Esophagus squamous epithelium (tissue), 4 donors: ENCODE results near the gene SLC38A6.

ENCODE experiments used
- POLR2A ChIP-seq, 4 donors: fragments of 450-650 bp; IDR thresholded peaks; one replicate each; pipeline ENCODE4 v1.6.1; 2017; ENCODE audit warnings: antibody characterized with exemption in 4 of 4, mild to moderate bottlenecking in 4 of 4, moderate library complexity in 3 of 4
- TF ChIP-seq, protein P1 (sequence below), 6 experiments: fragments of 450-650 bp in 4 of 6; fragments of 200-600 bp in 2 of 6; sonication (generic) in 2 of 6; IDR thresholded peaks; one replicate each; pipeline ENCODE4 v1.5.1; 2016 to 2019; ENCODE audit warnings: antibody characterized with exemption in 6 of 6, mild to moderate bottlenecking in 4 of 6, moderate library complexity in 4 of 6

DNA sequence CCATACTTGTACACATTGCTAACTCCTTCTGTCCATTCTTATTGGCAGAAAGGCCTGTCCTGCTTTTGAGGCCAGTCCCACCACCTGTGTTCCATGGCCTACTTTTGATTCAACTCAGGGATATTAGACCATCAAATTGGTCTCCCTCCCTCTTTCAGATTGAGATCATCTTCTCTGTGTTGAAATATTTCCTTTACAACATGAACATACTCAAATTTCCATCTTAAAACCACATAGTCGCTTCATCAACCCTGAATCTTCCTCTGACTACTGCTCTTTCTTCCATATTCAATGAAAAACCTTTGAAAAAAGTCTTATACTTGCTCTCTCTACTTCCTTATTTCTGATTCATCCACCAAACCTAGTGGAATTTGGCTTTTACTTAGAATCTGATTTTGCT lies 35.1 kb upstream of the SLC38A6 start:
- TF ChIP-seq, protein P1, sequence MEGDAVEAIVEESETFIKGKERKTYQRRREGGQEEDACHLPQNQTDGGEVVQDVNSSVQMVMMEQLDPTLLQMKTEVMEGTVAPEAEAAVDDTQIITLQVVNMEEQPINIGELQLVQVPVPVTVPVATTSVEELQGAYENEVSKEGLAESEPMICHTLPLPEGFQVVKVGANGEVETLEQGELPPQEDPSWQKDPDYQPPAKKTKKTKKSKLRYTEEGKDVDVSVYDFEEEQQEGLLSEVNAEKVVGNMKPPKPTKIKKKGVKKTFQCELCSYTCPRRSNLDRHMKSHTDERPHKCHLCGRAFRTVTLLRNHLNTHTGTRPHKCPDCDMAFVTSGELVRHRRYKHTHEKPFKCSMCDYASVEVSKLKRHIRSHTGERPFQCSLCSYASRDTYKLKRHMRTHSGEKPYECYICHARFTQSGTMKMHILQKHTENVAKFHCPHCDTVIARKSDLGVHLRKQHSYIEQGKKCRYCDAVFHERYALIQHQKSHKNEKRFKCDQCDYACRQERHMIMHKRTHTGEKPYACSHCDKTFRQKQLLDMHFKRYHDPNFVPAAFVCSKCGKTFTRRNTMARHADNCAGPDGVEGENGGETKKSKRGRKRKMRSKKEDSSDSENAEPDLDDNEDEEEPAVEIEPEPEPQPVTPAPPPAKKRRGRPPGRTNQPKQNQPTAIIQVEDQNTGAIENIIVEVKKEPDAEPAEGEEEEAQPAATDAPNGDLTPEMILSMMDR (IDR thresholded peaks at IDR 0.05): no peak
- TF ChIP-seq POLR2A (IDR thresholded peaks at IDR 0.05): no peak
